Measurements from ENCODE around the gene ADAMTS17.

- TF ChIP-seq YY1 (IDR thresholded peaks at IDR 0.05; ENCODE audit: insufficient read depth, insufficient read length): no peak
- no peak for TF ChIP-seq ZNF274 (IDR thresholded peaks at IDR 0.05; ENCODE audit: low read depth, low read length)
These were observed 355.9 kb downstream of the ADAMTS17 start for GRCh38 chr15:99985878-99986277.
